BLaER1 (cell line): Measurements from ENCODE around the gene WDR18.

Experiments
- H3K27ac ChIP-seq: shearing (Covaris generic); formaldehyde crosslinking; 2 replicates; pipeline ENCODE4 v1.8.1; 2022
- H3K27me3 ChIP-seq: shearing (Covaris generic); formaldehyde crosslinking; 2 replicates; pipeline ENCODE4 v1.8.1; 2022
- H3K36me3 ChIP-seq: shearing (Covaris generic); formaldehyde crosslinking; 2 replicates; pipeline ENCODE4 v1.8.1; 2022
- H3K4me1 ChIP-seq: shearing (Covaris generic); formaldehyde crosslinking; 2 replicates; pipeline ENCODE4 v1.8.1; 2022
- H3K4me2 ChIP-seq: shearing (Covaris generic); formaldehyde crosslinking; 2 replicates; pipeline ENCODE4 v1.8.1; 2022
- H3K4me3 ChIP-seq: shearing (Covaris generic); formaldehyde crosslinking; 2 replicates; pipeline ENCODE4 v1.8.1; 2022
- H3K9ac ChIP-seq: shearing (Covaris generic); formaldehyde crosslinking; 2 replicates; pipeline ENCODE4 v1.8.1; 2022
- H3K9me3 ChIP-seq: shearing (Covaris generic); formaldehyde crosslinking; 2 replicates; pipeline ENCODE4 v1.8.1; 2022
- H4K20me1 ChIP-seq: shearing (Covaris generic); formaldehyde crosslinking; 2 replicates; pipeline ENCODE4 v1.8.1; 2022
- Cebpa-rat ChIP-seq: shearing (Covaris generic); IDR thresholded peaks from 2 replicates; pipeline ENCODE4 v1.8.1; 2022

The WDR18 gene

DNA sequence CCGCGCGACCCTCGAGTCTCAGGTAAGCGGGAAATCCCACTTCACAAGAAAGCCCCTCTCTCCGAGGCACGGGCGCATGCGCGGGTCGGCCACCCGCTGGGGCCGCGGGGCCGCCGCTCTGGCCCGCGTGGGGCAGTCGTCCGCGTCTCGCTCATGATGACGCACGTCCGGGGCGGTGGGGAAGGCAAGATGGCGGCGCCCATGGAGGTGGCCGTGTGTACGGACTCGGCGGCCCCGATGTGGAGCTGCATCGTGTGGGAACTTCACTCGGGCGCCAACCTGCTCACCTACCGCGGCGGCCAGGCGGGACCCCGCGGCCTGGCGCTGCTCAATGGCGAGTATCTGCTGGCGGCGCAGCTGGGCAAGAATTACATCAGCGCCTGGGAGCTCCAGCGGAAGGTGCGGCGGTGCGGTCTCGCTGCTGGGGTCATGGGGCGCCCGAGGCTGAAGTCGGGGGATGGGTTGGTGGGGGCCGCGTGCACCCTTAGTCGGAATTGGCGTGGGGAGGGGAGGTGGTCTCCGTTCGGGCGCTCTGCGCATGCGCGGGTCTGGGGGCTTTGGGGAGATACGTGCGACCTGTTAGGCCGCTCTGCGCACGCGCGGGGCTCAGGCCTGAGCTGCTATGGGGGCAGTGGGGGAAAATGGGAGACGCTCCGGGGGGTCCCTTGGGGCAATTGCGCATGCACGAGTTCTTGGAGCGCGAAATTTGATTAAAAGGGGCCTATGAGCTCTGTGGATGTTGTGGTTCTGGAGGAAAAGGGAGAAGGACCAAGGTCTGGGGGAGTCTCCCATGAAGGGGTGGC is at the start of gene WDR18:
Gene WDR18, plus strand, starts transcription at position 181 of the 803 bp plus-strand sequence. Its CDS starts 9 bp downstream, at position 190.
- Histone ChIP-seq H3K4me3 (peak within 1 kb of the TSS; percentile 90), H3K27ac (peak within 1 kb of the TSS; percentile 92), H3K4me2 (peak within 1 kb of the TSS; percentile 93), H3K9ac (peak within 1 kb of the TSS; percentile 93), H3K9me3 (no peaks in the 10 kb centered on the region), H4K20me1 (peaks cover 40% of the 10 kb centered on the region), H3K27me3 (no peaks in the 10 kb centered on the region), H3K36me3 (peaks cover 36% of the 10 kb centered on the region), H3K4me1 (peaks cover 56% of the 10 kb centered on the region)
- TF ChIP-seq Cebpa-rat, result no peak

- no peak for TF ChIP-seq Cebpa-rat
- H3K4me2 ChIP-seq, result peak overlapping the region; percentile 96
- H3K27me3 ChIP-seq, result no peaks in the 10 kb centered on the region
- H3K4me3 ChIP-seq, result no peak overlapping the region
- H3K9ac ChIP-seq, result no peak overlapping the region; the same call in 1 of the 2 replicates
- H3K4me1 ChIP-seq, result peaks cover 60% of the 10 kb centered on the region
- peaks cover 61% of the 10 kb centered on the region for H3K36me3 ChIP-seq
- peak overlapping the region; percentile 49 for H3K27ac ChIP-seq
- peaks cover 6% of the 10 kb centered on the region; the same call in 1 of the 2 replicates for H3K9me3 ChIP-seq
- peaks cover 98% of the 10 kb centered on the region for H4K20me1 ChIP-seq
Measured at GRCh38 chr19:934865-935479, 49.2 kb upstream of the WDR18 start.

GRCh38 chr19:936175-936546 is 48.0 kb upstream of the WDR18 start:
- peaks cover 51% of the 10 kb centered on the region for H3K36me3 ChIP-seq

GRCh38 chr19:937259-937694 is 46.9 kb upstream of the WDR18 start:
- no peak overlapping the region for H3K27ac ChIP-seq
- no peaks in the 10 kb centered on the region for H3K27me3 ChIP-seq
- H3K9ac ChIP-seq, result no peak overlapping the region
- peaks cover 47% of the 10 kb centered on the region for H3K36me3 ChIP-seq
- H3K4me1 ChIP-seq, result peaks cover 77% of the 10 kb centered on the region
- no peak overlapping the region for H3K4me2 ChIP-seq
- H3K9me3 ChIP-seq, result peaks cover 6% of the 10 kb centered on the region; the same call in 1 of the 2 replicates
- no peak overlapping the region for H3K4me3 ChIP-seq
- H4K20me1 ChIP-seq, result peaks cover 100% of the 10 kb centered on the region
- TF ChIP-seq Cebpa-rat, result no peak

More at GRCh38 chr19:936175-936546, 48.0 kb upstream of the WDR18 start:
- no peak overlapping the region for H3K9ac ChIP-seq
- H3K4me3 ChIP-seq, result no peak overlapping the region
- H4K20me1 ChIP-seq, result peaks cover 100% of the 10 kb centered on the region
- H3K4me1 ChIP-seq, result peaks cover 72% of the 10 kb centered on the region
- H3K4me2 ChIP-seq, result no peak overlapping the region
- no peak for TF ChIP-seq Cebpa-rat
- no peaks in the 10 kb centered on the region for H3K27me3 ChIP-seq
- H3K27ac ChIP-seq, result no peak overlapping the region
- peaks cover 6% of the 10 kb centered on the region; the same call in 1 of the 2 replicates for H3K9me3 ChIP-seq

GRCh38 chr19:938233-938923 is 45.8 kb upstream of the WDR18 start:
- Histone ChIP-seq H3K4me3 (no peak overlapping the region), H3K36me3 (peaks cover 56% of the 10 kb centered on the region), H3K27me3 (no peaks in the 10 kb centered on the region), H3K4me2 (peak overlapping the region; percentile 97), H3K27ac (no peak overlapping the region), H3K4me1 (peaks cover 72% of the 10 kb centered on the region), H4K20me1 (peaks cover 100% of the 10 kb centered on the region), H3K9me3 (peaks cover 6% of the 10 kb centered on the region), H3K9ac (no peak overlapping the region)
- TF ChIP-seq Cebpa-rat, result no peak

GRCh38 chr19:939439-939838 is 44.7 kb upstream of the WDR18 start:
- TF ChIP-seq Cebpa-rat, result no peak

GRCh38 chr19:939922-940321 is 44.2 kb upstream of the WDR18 start:
- Histone ChIP-seq H3K27ac (peak overlapping the region; percentile 64), H3K4me2 (peak overlapping the region; percentile 97)

More at GRCh38 chr19:939439-939838, 44.7 kb upstream of the WDR18 start:
- Histone ChIP-seq H3K36me3 (peaks cover 65% of the 10 kb centered on the region), H3K4me2 (peak overlapping the region; percentile 97), H3K9me3 (peaks cover 9% of the 10 kb centered on the region), H3K4me1 (peaks cover 62% of the 10 kb centered on the region), H3K27ac (no peak overlapping the region), H3K27me3 (no peaks in the 10 kb centered on the region), H3K4me3 (no peak overlapping the region), H4K20me1 (peaks cover 100% of the 10 kb centered on the region), H3K9ac (no peak overlapping the region)

DNA sequence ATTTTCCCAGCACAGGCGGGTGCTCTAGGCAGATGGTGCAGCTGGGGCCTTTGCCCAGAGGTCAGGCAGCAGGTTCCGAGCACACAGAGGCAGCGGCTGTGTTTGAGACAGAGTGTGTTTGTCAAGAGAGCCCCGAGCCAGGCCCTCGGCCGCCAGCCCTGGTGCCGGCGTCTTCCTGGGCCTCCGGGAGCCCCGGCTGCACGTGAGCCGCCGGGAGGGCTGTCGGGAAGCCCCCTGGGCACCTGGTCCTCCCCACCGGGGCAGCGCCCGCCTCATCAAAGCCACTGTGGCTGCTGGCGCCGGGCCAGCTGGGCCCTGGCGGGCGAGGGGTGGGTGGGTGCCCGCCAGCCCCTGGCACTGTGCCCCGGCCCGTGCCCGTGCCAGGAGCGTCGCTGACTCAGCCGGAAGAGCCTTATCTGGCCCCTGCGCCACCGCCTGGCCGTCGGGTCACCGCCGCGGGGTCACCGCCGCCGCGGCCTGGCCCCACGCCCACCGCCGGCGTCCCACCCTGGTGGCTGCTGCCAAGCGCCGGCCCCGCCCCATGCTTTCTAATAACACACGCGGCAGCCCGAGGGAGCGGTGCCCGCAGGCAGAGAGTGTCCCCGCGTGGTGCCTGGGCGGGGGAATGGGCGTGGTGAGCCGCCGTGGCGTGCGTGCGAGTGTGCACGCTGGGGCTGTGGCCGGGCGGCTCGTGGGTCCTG is 43.4 kb upstream of the WDR18 start:
- Histone ChIP-seq H3K27me3 (no peaks in the 10 kb centered on the region), H3K36me3 (peaks cover 62% of the 10 kb centered on the region), H3K9ac (peak overlapping the region; percentile 49; the same call in 1 of the 2 replicates), H3K4me2 (peak overlapping the region; percentile 97), H3K4me3 (peak overlapping the region; percentile 58), H4K20me1 (peaks cover 100% of the 10 kb centered on the region), H3K9me3 (peaks cover 9% of the 10 kb centered on the region), H3K27ac (peak overlapping the region; percentile 64), H3K4me1 (peaks cover 63% of the 10 kb centered on the region)
- no peak for TF ChIP-seq Cebpa-rat

More at GRCh38 chr19:939922-940321, 44.2 kb upstream of the WDR18 start:
- Histone ChIP-seq H4K20me1 (peaks cover 100% of the 10 kb centered on the region), H3K4me1 (peaks cover 60% of the 10 kb centered on the region), H3K9ac (0 out of 2 replicates have a peak overlapping the region, but pooled peaks have one; percentile 49), H3K9me3 (peaks cover 9% of the 10 kb centered on the region), H3K27me3 (no peaks in the 10 kb centered on the region), H3K4me3 (0 out of 2 replicates have a peak overlapping the region, but pooled peaks have one; percentile 58), H3K36me3 (peaks cover 64% of the 10 kb centered on the region)
- TF ChIP-seq Cebpa-rat, result no peak
